ENCODE results near the gene PRDM15.

The PRDM15 gene

DNA sequence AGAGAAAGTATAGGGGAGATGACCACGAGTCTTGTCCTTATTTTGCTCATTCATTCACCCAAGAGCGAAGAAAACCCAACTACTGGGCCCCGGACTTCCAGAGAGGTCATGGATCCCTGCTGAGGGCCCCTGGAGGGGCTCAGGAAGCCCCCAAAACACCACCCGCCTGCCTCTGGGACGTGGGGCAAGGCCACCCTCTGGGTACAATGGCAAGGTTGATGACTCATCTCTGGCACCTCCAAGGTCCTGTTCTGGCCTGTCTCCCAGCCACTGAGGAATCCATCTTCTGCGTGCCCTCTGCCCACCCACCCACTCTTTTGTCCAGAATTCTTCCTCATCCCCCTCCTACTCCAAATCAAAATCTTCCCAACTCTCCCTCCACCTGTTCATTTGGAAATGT, 21.3 kb upstream of the PRDM15 start:
- TF ChIP-seq, protein P1, sequence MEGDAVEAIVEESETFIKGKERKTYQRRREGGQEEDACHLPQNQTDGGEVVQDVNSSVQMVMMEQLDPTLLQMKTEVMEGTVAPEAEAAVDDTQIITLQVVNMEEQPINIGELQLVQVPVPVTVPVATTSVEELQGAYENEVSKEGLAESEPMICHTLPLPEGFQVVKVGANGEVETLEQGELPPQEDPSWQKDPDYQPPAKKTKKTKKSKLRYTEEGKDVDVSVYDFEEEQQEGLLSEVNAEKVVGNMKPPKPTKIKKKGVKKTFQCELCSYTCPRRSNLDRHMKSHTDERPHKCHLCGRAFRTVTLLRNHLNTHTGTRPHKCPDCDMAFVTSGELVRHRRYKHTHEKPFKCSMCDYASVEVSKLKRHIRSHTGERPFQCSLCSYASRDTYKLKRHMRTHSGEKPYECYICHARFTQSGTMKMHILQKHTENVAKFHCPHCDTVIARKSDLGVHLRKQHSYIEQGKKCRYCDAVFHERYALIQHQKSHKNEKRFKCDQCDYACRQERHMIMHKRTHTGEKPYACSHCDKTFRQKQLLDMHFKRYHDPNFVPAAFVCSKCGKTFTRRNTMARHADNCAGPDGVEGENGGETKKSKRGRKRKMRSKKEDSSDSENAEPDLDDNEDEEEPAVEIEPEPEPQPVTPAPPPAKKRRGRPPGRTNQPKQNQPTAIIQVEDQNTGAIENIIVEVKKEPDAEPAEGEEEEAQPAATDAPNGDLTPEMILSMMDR (conservative IDR thresholded peaks at IDR 0.05; ENCODE audit: low read depth, low read length), result no peak
- H3K4me3 ChIP-seq (ENCODE audit: low read depth, low read length), result no peak overlapping the region
- no peak for DNase-seq (ENCODE audit: low read depth)

DNA sequence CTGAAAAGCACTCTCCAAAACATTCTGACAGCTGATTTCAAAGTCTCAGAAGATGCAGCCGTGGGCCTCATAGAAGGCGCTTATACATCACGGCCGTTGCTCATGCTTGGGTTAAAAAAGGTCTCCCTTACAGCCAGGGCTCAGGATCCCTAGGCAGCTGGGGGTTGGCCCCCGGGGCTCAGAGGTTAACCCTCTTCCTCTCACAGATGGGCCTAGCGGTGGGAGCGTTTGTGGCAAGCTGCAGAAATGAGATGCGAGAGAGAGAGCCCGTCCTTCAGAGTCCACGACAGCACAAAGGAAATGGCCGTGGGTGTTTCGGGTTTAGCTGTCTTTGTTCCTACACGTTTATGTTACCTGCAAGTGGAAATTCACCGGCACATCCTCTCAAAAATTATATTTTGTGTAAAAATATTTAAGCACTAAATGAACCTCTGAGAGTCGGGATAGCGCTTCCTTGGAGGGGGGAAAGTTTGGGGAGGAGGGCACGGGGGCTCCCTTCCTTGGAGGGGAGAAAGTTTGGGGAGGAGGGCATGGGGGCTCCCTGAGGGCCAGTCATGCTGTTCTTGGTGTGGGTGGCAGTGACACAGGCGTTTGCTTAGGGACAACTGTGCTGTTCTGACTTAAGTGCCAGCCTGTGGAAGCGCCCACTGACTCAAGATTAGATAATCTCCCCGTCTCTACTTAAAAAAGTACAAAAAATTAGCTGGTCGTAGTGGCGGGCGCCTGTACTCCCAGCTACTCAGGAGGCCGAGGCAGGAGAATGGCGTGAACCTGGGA, 20.5 kb upstream of the PRDM15 start:
- H3K4me3 ChIP-seq (ENCODE audit: low read depth, low read length), result no peak overlapping the region
- DNase-seq (ENCODE audit: low read depth), result no peak
- TF ChIP-seq, protein P1 (conservative IDR thresholded peaks at IDR 0.05; ENCODE audit: low read depth, low read length), result no peak

DNA sequence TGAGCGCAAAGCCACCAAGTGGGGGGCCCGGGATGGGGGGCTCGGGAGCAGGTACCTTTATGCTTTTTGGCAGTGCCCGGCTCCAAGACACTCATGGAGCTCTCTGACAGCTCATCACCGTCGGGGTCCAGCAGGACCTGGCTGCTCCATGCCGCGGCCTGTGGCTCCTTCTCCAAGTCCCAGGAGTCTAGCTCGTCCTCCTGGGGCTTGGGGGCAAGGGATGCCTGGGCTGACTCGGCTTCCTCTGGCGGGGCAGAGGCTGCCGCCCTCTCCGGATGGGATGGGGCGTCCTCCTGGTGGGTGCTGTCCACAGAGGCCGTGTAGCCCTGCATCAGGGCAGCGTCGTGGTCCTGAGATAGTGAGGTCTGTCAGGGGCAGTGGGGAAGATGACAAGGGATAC, 19.9 kb upstream of the PRDM15 start:
- TF ChIP-seq, protein P1 (conservative IDR thresholded peaks at IDR 0.05; ENCODE audit: low read depth, low read length), result no peak
- no peak overlapping the region for H3K4me3 ChIP-seq (ENCODE audit: low read depth, low read length)
- no peak for DNase-seq (ENCODE audit: low read depth)

DNA sequence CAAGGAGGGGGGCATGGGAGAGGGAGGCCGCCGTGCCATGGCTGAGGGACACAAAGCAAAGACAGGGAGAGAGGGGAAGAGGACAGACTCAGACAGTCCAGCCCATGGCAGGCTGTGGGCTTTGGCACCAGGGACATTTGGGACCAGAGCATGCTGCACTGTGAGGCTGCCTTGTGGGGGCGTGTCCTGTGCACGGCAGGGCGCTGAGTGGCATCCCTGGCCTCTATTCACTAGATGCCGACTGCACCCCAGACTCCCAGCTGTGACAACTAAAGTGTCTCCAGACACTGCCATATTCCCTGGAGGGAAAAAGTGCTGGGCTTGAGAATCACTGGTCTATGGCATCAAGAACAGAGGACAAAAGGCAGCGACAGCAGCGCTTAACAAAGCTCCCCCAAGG, 18.6 kb upstream of the PRDM15 start:
- TF ChIP-seq, protein P1 (conservative IDR thresholded peaks at IDR 0.05; ENCODE audit: low read depth, low read length), result no peak
- no peak for DNase-seq (ENCODE audit: low read depth)
- no peak overlapping the region for H3K4me3 ChIP-seq (ENCODE audit: low read depth, low read length)

DNA sequence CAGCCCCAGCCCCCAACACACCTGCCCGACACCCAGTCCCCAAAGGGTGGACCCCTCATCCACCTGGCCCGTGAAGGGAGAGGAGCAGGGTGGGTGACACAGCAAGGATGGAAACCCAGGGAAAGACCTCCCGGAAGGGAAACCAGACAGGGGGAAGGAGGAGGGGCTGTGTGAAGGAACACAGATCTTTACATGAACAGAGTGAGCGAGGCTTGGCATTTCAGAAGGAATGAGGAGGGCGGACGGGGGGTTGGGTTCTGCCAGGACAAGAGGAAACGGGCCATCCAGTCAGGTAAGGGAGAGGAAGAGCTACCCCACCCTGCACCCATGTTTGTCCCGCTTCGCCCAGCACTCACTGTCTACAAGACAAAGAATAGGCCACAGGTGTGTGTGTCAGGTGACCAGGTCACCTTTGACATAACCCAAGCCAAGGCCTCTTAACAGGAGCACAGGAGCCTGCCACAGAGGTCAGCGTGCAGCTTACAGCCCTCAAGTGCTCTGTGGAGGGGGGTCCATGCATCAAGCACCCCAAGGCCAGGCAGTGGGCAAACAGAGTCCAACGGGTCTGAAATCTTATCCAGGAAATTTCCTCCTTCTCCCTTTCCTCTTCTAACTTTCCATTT, 18.0 kb upstream of the PRDM15 start:
- TF ChIP-seq, protein P1 (conservative IDR thresholded peaks at IDR 0.05; ENCODE audit: low read depth, low read length), result no peak
- H3K4me3 ChIP-seq (ENCODE audit: low read depth, low read length), result no peak overlapping the region
- no peak for DNase-seq (ENCODE audit: low read depth)

DNA sequence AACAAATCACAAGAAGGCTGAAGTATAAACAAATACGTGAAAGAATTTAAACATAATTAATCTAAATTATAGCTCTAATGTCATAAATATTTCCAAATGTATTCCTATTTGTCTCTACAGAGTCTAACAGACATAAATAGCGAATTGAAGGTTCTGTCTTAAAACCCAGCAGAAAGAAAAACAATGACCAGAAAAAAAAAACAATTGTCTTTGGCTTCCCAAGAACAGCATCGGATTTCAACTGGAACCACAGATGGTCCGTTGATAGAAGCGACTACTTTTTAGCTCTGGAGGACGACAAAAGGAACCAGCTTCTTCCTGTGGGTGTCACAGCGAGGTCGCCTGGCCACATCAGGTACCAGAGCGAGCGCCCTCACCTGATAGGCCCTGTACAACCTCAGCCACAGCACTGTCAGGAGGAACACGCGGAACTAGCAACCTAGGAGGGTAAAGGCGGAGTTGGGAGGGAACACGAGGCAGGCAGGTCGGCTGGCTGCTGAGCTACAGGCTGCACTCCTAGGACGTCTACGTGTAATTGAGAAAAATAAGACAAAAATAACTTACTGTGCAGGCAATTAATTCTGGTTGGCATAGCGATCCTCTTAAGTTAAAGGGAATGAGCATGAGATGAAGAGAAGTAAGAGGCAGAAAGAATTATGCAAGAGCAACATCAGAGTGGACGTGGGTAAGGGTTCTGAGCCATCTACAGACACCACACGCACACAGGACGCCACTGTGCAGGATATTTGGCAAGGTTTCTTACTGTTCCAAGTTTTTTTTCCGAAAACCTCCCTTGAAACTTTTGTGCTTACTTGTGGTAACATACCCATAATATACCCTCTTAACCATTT, 16.7 kb upstream of the PRDM15 start:
- TF ChIP-seq, protein P1 (conservative IDR thresholded peaks at IDR 0.05; ENCODE audit: low read depth, low read length), result no peak
- DNase-seq (ENCODE audit: low read depth), result peak; percentile 23
- no peak overlapping the region for H3K4me3 ChIP-seq (ENCODE audit: low read depth, low read length)
